Lower leg skin (tissue), 3 donors: Measurements from ENCODE around the gene PEX5L.

ENCODE experiments used
- POLR2A ChIP-seq, 2 donors: fragments of 450-650 bp; IDR thresholded peaks; one replicate each; pipeline ENCODE4 v1.6.1; 2016 to 2017; ENCODE audit warnings: antibody characterized with exemption in 2 of 2, mild to moderate bottlenecking in 1 of 2, moderate library complexity in 1 of 2
- TF ChIP-seq, protein P1 (sequence below), 3 donors: fragments of 450-650 bp; IDR thresholded peaks; one replicate each; pipeline ENCODE4 v1.5.1; 2016; ENCODE audit warnings: antibody characterized with exemption in 3 of 3, mild to moderate bottlenecking in 3 of 3, moderate library complexity in 2 of 3

DNA sequence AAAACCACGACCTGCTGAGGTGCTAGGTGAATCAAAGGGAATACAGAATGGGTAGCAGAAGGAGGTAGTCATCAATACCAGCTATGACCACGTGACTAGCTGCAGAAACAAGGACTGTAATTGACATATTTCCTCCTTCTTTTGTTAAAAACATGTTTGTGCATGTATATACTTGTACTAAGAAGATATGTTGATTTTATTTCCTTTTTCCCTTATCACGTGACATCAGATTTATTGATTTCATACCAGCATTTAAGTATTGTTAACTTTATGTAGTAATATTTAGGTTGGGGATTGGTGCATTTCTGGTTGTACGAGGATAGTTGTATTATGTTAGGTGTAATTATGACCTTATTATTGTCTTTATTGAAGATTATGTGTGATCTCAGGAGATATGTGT lies 36.2 kb downstream of the PEX5L start:
- no peak for TF ChIP-seq POLR2A (IDR thresholded peaks at IDR 0.05)
- TF ChIP-seq, protein P1, sequence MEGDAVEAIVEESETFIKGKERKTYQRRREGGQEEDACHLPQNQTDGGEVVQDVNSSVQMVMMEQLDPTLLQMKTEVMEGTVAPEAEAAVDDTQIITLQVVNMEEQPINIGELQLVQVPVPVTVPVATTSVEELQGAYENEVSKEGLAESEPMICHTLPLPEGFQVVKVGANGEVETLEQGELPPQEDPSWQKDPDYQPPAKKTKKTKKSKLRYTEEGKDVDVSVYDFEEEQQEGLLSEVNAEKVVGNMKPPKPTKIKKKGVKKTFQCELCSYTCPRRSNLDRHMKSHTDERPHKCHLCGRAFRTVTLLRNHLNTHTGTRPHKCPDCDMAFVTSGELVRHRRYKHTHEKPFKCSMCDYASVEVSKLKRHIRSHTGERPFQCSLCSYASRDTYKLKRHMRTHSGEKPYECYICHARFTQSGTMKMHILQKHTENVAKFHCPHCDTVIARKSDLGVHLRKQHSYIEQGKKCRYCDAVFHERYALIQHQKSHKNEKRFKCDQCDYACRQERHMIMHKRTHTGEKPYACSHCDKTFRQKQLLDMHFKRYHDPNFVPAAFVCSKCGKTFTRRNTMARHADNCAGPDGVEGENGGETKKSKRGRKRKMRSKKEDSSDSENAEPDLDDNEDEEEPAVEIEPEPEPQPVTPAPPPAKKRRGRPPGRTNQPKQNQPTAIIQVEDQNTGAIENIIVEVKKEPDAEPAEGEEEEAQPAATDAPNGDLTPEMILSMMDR (IDR thresholded peaks at IDR 0.05) = no peak
